ENCODE results near the gene FAM83F.
"Not testable (repeated sequence)": the region's sequence is repeated elsewhere in the genome, so short reads cannot be mapped to it uniquely, and the experiment has no call there.

The FAM83F gene

GRCh38 chr22:40019100-40019499 lies 24.3 kb downstream of the FAM83F start:
- DNase-seq: no peak

GRCh38 chr22:40020956-40021355 lies 26.2 kb downstream of the FAM83F start:
- DNase-seq: no peak

- DNase-seq: no peak
Measured at GRCh38 chr22:40021401-40022000, 26.7 kb downstream of the FAM83F start.

DNA sequence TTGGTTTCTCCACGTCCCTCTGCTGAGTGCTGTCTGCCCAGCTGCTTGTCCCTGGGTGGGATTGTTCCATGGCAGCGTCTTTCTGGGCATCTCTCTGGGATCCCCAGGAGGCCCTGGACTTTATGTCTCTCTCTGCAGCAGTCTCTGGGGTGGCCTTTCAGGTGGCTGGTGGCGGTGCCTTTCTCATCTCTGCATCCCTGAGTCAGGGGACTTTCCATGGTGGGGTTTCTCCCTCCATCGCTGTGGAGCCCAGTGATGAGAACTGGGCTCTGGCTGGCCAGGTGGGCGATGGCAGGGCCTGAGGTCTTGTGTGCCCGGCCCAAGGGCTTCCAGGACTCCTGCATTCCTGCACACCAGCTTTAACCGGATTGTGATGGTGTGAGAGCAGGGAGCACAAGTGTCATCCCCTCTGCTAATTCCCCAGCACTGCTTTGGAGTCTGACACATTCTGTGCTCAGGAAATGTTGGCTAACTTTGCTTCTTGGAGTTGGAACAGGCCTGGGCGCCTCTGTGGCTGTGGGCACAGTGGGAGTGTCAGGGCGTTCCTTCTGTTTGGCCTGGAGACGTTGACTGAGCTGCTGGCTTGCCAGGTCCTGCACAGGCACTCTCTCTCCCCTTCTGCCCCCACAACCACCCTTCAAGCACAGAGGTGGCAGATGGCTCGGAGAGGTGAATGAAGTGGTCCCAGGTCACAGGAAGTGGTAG lies 27.9 kb downstream of the FAM83F start:
- no peak for DNase-seq

GRCh38 chr22:40023341-40023841 lies 28.6 kb downstream of the FAM83F start:
- no peak for DNase-seq

- peak; percentile 33 for DNase-seq
Measured at GRCh38 chr22:40024201-40025061, 29.7 kb downstream of the FAM83F start.

GRCh38 chr22:40025062-40025379 lies 30.3 kb downstream of the FAM83F start:
- not testable (repeated sequence) for DNase-seq

DNA sequence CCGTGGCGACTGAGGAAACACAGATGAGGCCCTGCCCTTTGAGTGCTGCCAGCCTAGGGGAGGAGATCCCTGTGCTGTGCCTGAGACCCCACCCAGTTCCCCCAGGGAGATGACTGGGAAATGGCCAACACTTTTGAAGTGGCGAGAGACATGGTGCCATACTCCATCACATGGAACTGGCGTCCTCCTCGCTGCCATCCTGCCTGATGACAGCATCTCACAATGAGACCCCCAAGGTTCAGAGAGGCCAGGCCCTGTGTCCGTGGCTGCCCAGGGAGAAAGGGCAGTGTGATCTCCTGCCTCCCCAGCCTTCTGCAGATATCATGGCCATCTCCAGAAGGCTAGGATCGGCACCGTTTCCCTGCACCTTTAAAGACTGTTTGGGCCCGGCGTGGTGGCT lies 31.1 kb downstream of the FAM83F start:
- no peak for DNase-seq

GRCh38 chr22:40026641-40027040 lies 31.9 kb downstream of the FAM83F start:
- DNase-seq: no peak

GRCh38 chr22:40027191-40028097 lies 32.7 kb downstream of the FAM83F start:
- DNase-seq: no peak

DNA sequence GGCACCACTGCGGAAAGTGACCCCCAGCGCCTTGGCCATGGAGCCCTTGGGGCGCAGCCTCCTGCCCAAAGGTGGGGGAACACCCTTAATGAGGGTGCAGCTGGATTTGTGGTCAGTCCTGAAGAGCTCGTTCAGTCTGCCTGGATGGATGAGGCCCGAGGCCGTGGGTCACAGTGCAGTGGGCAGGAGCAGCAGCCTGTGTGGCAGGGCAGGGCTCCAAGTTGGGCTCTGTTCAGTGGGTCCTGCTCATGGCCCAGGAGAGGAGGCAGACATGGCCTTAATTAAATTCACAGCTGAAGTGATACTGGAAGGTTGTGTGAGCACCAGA lies 33.3 kb downstream of the FAM83F start:
- DNase-seq: no peak

GRCh38 chr22:40029189-40029890 lies 34.6 kb downstream of the FAM83F start:
- DNase-seq: no peak

- no peak for DNase-seq
Measured at GRCh38 chr22:40030026-40030757, 35.4 kb downstream of the FAM83F start.

GRCh38 chr22:40030758-40031095 lies 36.0 kb downstream of the FAM83F start:
- DNase-seq: no peak

DNA sequence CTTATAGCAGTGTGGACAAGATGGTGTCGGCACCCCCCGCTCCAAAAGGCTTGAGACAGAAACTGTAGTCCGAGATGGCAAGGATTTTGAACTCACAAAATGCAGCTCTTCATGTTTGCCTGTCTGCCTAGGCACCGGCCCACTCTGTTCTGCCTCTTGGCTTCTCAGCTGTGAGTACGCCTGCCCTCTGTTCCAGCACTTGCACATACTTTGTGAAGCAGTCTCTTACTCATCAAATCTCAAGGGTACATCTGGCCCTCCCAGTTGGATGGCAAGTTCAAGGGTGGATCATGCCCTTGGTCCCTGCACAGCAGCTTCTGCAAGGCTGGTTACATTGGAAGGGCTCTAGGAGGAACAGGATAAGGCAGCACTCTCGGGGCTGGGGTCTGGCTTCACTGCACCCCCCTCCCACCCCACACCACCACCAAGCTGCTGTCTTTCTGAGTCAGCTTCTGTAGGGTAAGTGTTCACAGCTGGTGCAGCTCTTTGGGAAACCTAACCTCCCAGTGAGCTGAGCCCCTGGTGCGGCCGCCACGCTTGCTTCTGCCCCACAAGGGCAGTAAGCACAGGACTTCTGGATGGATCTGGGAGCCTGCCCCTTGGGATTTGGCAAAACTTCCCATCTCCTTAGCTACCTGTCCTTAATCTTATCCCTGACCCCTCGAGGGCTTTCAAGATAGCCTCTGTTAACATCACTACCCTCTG lies 37.2 kb downstream of the FAM83F start:
- no peak for DNase-seq

- no peak for DNase-seq
Measured at GRCh38 chr22:40033586-40034380, 39.0 kb downstream of the FAM83F start.

GRCh38 chr22:40035351-40035750 lies 40.6 kb downstream of the FAM83F start:
- DNase-seq: no peak

GRCh38 chr22:40036126-40036525 lies 41.4 kb downstream of the FAM83F start:
- DNase-seq: no peak

DNA sequence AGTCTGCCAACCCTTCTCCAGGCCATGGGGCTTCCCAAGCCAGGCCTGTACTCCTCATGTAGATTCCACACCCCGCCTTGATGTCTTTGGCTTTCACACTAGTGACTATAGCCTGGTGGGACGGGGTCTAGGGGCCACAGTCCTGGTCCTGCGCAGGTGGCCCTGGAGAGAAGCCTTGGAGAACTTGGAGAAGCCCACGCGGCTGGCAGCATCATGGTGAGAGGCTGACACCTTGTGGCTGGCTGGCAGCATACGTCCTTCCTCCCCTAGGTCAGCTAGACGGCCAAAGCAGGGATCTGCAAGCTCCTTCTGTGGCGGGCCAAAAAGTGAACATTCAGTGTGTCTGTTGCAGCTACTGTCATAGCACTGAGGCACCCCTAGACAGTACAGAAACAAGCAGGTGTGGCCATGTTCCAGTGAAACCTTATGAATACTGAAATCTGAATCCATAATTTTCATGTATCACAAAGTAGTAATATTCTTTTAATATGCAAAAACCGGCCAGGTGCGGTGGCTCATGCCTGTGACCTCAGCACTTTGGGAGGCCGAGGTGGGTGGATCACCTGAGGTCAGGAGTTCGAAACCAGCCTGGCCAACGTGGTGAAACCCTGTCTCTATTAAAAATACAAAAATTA lies 42.0 kb downstream of the FAM83F start:
- peak; percentile 10 for DNase-seq

DNA sequence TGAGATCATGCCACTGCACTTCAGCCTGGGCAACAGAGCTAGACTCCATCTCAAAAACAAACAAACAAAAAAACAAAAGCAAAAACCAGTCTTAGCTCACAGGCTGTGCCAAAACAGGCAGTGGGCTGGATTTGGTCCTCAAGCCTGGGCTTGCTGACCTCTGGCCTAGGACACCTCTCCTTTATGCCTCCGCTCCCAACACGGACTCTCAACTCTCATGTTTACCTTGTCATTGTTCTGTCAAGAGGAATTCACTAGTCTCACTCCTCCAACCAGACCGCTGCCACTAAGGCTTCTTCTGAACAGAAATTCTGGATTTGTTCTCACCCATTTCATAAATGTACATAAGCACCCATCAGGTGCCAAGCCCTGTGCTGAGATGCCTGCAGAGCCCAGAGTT lies 42.6 kb downstream of the FAM83F start:
- no peak for DNase-seq
